Dedifferentiated amniotic fluid mesenchymal stem cell (primary cell): ENCODE data around the gene OGFOD1.
A peak's percentile ranks its signal among the peaks of the same experiment; 100 is the strongest.
"Not testable (repeated sequence)": the region's sequence is repeated elsewhere in the genome, so short reads cannot be mapped to it uniquely, and the experiment has no call there.

Experiments used
- DNase-seq: peaks from one replicate; pipeline ENCODE4 v3.0.0-alpha.2; 2016; ENCODE audit errors: extremely low spot score

Gene OGFOD1

DNA sequence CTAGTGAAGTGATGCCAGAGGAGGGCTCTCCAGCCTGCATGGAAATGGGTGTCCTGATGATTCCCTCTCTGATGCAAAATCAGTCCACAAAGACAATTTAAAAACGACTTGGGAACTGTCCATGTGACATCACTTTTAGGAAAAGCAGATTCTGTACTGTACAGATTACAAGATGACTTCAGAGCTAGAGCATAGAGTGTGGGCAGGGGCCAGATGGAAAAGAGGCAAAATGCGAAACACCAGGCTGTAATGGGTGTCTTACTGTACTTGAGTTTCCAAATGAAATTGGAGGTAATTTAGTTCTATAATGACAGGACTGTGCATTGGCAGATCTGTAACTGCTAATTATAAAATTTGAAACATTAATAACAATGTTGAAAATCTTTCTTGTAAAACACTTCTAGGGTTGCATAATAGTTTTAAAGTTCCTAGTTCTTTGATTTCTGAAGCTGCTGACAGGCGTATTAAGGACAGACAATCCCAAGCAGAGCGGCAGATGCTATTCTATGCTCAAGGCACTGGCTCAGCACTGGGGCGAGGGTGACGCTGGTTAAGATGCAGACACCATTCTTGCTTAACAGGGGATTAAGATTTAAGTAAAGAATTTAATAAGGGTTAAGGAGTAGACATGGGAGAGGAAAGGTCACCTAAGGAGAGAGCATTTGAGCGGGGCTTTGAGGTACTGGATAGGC is 29.6 kb downstream of the OGFOD1 start:
- no peak for DNase-seq

DNA sequence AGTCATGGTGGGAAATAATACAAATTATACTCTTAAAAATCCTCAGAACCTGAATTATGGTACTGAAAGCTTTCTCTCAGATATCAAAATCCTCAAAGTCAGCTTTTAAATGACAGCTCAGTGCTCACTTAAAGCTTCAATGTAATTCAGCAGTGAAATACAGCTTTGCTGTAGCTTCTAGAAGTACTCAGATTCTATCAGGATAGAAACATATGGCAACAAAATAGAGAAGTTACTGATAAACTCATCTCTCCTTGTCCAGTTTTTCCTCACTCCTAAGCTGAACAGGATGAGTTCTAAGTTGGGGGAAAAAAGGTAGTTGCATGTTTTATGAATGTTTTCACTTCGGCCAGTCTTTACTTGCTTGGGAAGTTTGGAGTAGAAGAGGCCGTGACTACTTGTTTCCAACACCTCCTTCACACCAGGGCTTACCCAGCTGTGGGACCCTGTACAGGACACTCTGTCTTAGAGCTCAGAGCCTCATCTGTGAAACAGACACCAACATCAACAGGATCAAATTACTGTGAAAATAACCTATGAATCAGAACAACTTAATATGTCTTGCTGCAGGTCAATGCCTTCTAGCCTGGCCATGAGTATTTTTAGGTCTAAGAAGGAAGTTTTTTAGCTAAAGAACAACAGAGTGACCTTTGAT is 30.2 kb downstream of the OGFOD1 start:
- no peak for DNase-seq

DNA sequence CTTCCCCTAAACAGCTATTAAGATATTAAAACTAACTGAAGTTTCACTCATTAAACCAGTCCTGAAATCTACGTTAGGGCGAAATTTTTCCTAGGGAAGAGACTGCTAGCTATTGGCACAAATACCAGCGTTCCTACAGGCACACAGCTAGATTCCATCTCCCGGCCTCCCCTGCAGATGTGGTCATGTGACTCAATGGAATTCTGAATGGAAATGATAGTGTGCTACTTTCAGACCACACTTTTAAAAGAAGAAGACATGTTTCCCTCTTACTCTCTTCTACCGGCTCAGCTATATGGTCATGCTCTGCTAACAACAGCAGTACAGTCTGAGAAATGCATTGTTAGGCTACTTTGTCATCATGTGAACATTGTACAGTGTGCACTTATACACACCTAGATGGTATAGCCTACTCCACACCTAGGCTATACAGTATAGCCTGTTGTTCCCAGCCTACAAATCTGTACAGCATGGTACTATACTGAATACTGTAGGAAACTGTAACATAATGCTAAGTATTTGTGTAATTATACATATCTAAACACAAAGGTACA is 31.4 kb downstream of the OGFOD1 start:
- no peak for DNase-seq

DNA sequence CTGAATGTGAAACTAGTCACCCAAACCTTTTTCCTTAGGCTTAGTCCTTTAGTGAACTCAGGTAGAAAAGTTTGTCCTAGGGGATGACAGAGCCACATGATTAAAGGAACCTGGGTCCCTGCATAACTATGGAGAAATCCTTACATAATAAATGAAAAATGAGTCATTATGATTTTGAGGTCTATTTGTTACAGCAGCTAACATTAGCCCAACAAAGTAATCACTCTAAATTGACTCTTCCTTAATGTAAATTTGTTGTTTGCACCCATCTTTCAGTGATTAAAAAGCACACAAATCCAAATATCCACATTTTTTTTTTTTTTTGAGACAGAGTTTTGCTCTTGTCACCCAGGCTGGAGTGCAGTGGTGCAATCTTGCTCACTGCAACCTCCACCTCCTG is 32.0 kb downstream of the OGFOD1 start:
- DNase-seq: no peak

DNA sequence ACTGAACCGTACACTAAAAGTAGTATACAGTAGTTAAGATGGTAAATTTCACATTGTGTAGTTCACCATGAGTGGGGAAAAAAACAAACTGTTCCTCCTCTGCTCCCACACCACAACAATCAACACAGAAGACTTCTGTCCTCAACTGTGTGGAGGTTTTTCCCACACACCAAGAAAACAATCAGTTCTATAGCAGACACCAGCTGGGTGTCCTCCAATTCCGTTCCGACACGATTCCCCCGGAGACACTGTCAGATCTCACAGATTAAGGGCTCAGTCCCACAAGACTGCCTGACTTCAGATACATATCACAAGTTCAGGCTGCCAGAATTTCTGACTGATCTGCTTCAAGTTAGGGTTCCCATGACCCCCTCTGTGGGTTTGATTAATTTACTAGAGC is 36.7 kb downstream of the OGFOD1 start:
- DNase-seq: no peak

DNA sequence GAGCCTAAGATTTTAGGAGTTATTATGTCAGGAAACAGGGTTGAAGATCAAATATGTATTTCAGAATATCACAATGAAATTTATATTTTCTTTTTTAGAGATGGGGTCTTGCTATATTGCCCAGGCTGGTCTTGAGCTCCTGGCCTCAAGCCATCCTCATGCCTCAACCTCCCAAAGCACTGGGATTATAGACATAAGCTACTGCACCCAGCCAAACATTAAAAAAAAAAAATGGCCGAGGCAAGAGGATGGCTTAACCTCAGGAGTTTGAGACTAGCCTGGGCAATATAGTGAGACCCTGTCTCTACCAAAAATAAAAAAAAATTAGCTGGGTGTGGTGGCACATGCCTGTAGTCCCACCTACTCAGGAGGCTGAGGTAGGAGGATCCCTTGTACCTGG is 37.5 kb downstream of the OGFOD1 start:
- DNase-seq: not testable (repeated sequence)

DNA sequence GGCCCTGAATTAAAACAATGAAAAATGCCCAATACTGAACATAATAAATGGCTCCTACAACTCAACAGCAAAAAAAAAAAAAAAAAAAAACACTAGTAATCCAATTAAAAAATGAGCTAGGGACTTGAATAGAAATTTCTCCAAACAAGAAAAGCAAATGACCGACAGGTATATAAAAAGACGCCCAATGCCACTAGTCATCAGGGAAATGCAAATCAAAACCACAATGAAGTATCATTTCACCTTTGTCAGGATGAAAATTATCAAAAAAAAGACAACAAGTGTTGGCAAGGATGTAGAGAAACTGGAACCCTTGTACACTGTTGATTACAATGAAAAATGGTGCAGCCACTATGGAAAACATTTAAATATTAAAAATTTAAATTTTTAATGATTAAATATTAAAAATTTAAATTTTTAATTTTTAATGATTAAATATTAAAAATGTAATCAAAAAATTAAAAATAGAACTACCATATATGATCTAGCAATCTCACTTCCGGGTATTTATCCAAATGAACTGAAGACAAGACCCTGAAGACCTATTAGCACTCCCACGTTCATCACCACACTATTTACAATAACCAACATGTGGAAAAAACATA is 40.4 kb downstream of the OGFOD1 start:
- DNase-seq: no peak

DNA sequence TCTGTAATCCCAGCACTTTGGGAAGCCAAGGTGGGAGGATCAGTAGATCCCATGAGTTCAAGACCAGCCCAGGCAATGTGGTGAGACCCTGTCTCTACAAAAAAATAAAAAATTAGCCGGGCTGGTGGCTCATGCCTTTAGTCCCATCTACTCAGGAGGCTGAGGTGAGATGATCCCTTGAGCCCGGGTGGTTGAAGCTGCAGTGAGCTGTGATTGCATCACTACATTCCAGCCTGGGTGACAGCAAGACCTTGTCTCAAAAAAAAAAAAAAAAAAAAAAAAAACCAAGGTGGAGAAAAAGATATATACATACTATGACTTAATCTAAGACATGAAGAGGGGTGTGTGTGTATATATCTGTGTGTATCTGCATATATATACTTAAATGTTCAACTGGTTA is 41.8 kb downstream of the OGFOD1 start:
- no peak for DNase-seq

DNA sequence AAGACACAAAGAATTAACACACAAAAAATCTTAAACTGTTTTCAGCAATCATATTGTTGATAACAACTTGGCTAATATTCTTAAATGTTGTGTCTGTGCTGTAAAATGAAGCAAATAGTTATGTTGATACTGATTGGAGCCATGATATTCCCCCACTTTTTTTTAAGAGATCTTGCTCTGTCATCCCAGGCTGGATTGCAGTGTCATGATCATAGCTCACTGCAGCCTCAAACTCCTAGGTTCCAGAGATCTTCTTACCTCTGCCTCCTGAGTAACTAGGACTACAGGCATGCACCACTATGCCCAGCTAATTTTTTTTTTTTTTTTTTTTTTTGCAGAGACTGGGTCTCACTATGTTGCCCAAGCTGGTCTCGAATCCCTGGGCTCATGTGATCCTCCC is 42.5 kb downstream of the OGFOD1 start:
- DNase-seq: no peak

DNA sequence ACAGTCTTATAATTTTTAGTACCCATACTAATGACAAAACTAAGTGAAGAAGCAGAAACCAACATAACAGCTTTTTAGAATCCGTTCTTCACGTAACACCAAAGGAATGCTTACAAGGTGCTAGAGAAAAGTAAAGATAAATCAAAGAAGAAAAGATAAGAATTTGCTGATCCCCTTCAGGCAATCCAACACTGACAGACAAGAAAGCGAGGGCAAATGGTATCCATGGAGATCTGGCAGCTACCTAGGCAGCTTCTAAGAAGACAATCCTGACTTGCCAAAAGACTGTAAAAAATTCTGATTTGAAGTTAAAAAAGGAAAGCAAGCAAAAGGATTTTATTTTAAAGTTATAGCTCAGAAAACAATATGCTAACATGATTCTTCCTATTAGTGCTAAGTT is 53.8 kb downstream of the OGFOD1 start:
- no peak for DNase-seq

DNA sequence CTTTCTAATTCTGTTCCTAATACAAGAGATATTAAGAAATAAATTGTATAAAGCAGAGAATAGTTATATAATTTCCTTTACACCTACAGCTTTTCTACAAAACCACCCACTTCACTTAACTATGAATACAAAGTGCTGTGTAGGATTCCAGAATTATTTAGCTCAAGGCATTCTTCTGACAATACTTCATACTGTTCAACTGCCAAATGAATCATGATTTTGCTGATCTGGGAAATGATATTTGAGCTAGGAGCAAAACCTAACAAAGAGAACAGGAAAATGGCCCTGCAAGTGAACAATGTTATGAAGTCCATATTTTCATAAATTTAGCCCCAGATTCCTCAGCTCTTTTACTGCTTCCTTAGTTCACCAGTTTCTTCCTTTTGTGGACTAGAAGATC is 55.6 kb downstream of the OGFOD1 start:
- peak; percentile 81 for DNase-seq

DNA sequence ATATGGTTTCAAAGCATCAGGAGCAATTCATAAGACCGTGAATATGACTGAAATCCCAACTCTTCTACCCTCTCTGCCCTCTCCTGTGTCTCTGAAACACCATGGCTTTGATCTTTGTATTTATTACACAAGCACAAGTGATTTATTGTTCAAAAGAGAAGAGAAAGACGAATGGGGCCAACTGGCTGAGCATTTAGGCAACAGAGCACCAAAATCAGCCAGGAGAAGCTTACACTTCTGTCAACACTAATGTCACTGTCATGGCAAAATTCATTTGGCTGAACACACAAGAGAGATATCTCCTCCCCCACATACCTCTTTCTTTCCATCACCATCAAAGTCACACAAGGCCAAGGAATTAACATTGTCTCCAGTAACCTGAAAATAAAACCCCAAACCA is 59.2 kb downstream of the OGFOD1 start:
- DNase-seq: no peak

DNA sequence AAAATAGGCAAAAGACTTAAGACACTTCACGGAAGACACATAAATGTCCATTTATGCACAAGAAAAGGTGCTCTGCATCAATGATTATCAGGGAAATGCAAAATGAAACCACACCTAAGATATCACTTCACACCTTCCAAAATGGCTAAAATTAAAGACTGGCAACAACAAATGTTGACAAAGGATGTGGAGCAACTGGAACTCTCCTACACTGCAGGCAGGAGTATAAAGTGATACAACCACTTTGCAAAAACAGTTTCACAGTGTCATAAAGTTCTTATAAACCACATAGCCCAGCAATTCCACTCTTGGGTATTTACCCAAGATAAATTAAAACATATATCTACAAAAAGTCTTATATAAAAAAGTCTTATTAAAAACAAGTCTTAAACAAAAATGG is 60.7 kb downstream of the OGFOD1 start:
- DNase-seq: no peak

DNA sequence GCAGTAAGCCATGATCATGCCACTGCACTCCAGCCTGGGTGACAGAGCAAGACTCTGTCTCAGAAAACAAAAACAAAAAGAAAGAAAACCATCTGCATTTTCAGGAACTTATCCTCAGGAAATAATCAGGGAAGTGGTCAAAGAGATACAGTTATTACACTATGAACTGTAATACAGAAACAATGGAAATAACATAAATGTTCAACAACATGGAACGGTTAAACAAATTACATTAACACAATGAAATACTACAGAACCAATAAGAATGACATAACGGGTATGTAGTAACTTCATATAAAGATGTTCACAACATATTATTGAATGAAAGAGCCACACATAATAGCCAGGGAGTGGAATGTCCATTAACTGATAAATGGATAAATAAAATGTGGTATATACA is 61.7 kb downstream of the OGFOD1 start:
- DNase-seq: no peak

DNA sequence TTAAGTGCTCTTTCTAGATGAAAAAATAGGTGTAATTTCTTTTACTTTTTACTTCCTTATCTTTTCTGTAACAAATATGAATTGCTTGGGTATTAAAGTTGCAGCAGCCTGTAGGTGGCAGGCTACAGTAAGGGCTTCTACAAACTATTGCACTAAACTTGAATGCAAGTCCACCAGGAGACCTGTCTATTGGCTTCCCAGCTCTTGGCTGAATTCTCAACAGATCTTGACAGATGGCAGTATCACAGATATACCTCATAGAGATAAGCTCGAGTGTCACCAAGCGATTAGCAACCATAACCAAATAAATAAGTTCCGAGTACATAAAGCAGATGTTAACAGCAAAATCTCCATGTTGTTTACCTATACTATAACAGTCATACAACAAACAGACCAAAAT is 62.6 kb downstream of the OGFOD1 start:
- DNase-seq: peak; percentile 59

DNA sequence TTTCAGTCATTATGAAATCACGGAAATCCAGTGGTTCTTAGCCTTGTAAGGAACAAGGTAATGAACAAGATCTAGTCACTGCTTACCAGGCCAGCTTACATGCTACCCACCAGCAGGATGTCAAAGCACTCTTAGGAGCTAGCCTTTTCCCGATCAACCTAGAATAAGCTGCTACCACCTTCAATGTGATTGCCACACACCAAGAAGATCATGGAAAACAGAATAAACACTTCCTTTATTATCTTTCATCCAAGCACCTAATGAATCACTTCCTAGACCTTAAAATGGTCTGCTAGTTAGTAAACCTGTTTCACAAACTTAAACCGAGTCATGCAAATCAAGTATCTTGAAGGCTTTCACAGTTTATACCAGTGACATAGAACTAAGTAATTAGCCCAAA is 63.5 kb downstream of the OGFOD1 start:
- no peak for DNase-seq

DNA sequence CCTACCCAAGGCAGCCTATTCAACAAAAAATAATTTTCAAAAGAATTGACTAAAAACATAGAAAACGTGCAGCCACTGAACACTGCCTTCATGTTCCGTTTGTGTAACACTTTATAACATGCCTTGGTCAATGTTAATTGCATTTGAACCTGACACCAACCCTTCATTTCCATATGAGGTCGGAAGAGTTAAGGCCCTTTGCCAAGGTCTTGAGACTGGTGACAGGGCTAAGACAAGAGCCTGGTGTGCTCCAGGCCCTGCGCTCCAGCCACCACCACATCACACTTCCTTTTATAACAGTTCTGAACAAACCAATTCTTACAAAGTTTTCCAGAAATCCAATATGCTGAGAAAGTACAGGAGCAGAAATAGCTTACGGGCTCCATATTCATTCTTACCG is 64.3 kb downstream of the OGFOD1 start:
- DNase-seq: no peak

DNA sequence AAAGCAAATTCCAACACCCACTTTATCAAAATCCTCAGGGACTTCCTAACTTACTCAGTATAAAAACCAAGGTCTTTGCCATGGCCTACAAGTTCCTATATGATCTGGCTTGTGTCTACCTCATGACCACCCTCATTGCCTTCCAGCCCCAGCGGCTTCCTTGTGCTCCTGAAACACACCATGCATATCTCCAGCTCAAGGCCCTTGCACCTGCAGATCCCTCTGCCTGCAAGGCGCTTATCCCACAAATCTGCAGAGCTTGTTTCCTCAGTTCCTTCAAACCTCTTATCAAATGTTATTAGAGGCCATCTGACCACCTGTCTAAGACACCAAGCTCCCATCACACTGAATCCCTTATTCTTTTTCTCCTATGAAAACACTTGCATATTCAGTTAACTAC is 65.9 kb downstream of the OGFOD1 start:
- DNase-seq: no peak

DNA sequence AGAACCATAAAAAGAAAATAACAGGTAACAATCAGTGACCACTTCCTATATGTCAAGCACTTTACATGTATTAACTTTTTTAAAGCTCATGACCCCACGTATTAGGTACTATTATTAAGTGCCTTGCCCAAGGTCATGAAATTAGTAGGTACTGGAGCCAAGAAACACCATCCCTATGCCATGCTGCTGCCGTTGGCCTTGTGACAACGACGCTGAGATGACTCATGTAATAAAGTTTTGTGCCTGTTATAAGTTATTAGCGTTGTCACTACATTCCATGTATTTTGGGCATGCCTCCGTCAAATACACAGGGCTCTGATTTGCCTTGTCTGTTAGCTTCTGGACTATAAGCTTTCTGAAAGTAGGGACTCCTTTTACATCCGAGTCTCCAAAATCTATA is 67.1 kb downstream of the OGFOD1 start:
- no peak for DNase-seq

DNA sequence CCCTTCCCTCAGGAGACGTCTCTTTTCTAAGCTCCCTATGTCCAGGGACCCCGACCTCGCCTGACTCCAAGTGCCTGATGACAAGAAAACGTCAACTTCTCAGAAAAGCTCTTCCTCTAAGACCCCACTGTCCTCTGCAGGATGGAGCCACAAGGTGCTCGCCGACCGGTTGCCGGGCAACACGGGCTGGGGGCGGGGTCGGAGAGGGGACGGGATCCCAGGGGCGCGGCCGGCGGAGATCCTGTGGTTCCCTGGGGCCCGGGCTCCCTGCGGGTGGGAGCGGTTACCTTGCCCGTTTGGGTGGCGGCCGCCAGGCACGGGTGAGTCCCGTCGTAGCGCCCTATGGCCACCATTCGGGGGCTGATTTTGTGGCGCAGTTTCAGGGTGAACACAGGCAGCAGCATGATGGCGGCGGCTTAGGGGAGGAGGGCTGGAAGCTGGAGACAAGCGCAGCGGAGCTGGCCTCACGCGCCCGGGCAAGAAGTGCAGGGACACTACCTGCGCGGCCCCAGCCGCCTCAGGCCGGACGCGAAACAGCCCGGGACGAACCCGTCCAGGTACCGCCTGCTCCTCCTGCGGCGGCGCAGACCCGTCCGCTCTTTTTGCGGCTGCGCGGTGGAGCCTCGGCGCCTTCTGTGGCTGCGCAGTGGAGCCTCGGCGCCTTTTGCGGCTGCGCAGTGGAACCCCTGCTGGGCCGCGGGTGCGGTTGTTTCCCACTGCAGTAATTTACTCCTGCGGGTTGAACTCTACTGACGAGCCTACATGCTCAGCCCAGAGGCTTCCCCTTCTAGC is 68.3 kb downstream of the OGFOD1 start, which contains the start of gene BBS2:
BBS2 (minus strand) TSS at position 566 of the 792 bp plus-strand sequence; CDS start at position 404, 162 bp downstream.
- DNase-seq: peak; percentile 74

DNA sequence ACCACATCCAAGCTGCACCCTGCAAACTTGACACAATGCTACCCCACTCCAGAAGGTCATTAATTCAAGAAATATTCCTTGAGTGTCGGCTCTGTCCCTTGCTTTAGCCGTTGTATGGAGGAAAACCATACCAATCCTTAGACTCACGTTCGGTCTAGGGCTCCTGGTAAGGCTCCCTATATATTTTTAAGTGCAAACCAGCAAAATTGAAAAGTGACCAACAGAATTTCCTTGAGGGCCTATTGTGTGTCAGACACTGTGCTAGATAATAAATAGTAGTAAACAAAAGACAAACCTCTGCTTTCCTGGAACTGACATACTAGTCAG is 68.9 kb downstream of the OGFOD1 start:
- DNase-seq: no peak

DNA sequence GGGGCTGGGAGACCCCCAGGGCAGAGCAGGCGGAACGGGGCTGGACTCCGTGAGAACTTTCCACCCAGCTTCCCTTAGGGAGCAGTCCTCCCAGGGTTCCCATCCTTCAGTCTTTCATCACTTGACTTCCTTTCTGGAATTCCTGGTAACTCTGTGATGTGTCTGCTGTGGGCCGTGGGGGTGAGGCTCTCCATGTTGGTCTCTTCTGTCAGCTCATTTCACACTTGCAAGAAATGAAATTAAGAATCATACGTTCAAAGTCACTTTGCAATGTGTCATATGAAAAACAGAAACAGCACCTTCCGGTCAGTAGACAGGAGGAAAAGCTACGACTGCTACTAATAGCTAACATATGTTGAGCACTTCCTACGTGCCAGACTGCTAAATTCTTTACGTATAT is 73.9 kb downstream of the OGFOD1 start:
- DNase-seq: peak; percentile 28
